Measurements from ENCODE around the gene SLC26A2. TPM values are rescaled to one million over a fixed set of nuclear protein-coding genes. Genes with fewer than 3 reads are reported as not detected.

Gene SLC26A2
- total and polyA plus RNA-seq, 2 of the 8 experiments (the other 6 are each of a cell fraction or from before 2014, with no cell fraction given), result 3.7 to 11.4 TPM

DNA sequence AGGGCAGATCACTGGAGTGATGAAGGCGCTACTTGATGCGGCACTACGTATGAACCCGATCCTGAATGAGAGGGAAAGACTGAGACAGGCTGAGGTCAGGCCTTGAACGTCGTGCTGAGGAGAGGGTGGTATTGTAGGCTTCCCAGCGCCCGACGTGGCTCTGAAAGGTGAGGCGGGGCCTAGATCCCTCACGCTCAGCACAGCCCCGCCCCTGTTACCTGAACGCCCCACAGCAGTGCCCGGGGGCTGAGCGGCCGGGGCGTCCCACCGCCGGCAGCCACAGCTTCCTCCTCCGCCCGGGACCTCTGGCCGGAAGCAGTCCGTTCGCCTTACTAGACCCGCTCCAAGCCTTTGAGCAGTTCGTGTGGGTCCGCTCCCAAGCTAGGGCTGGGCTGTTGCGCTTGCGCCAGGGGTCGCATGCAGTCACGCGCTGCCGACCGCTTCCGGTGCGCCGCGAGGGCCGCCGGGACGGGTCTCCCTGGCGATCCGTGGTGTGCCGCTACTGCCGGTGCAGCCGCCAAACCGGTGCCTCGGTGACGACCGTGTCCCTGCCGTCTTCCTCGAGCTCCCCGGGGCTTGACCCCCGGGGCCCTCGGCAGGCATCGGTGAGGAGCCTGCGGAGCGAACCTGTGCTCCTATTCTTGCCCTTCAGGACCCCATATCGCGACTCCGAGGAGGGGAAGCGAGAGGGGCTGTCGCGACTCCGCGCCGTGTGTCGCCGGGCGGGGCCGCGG, 39.9 kb downstream of the SLC26A2 start, which contains the start of the genes HMGXB3 and TIGD6 (continued):
- TF ChIP-seq CHD2 (IDR thresholded peaks at IDR 0.05; ENCODE audit: low read length) (no peak; the same call in 1 of the 2 replicates), POU5F1 (IDR thresholded peaks at IDR 0.05; ENCODE audit: low read depth, low read length) (no peak), JUND (IDR thresholded peaks at IDR 0.05; ENCODE audit: low read length) (no peak), SIX5 (IDR thresholded peaks at IDR 0.05; ENCODE audit: low read depth, low read length) (no peak), GTF2F1 (IDR thresholded peaks at IDR 0.05; ENCODE audit: borderline replicate concordance, low read depth, low read length) (0 out of 2 replicates have a peak, but pooled peaks have one; percentile 29), SAP30 (IDR thresholded peaks at IDR 0.05; ENCODE audit: insufficient read depth, insufficient replicate concordance, low read length) (peak; percentile 60), HDAC2 (IDR thresholded peaks at IDR 0.05; ENCODE audit: borderline replicate concordance in 1 of 2, low read depth in 2 of 2, low read length in 2 of 2) (no peak)
- TF ChIP-seq, protein P1, sequence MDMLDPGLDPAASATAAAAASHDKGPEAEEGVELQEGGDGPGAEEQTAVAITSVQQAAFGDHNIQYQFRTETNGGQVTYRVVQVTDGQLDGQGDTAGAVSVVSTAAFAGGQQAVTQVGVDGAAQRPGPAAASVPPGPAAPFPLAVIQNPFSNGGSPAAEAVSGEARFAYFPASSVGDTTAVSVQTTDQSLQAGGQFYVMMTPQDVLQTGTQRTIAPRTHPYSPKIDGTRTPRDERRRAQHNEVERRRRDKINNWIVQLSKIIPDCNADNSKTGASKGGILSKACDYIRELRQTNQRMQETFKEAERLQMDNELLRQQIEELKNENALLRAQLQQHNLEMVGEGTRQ (IDR thresholded peaks at IDR 0.05; ENCODE audit: low read length), result peak; percentile 86
- TF ChIP-seq, protein P2, sequence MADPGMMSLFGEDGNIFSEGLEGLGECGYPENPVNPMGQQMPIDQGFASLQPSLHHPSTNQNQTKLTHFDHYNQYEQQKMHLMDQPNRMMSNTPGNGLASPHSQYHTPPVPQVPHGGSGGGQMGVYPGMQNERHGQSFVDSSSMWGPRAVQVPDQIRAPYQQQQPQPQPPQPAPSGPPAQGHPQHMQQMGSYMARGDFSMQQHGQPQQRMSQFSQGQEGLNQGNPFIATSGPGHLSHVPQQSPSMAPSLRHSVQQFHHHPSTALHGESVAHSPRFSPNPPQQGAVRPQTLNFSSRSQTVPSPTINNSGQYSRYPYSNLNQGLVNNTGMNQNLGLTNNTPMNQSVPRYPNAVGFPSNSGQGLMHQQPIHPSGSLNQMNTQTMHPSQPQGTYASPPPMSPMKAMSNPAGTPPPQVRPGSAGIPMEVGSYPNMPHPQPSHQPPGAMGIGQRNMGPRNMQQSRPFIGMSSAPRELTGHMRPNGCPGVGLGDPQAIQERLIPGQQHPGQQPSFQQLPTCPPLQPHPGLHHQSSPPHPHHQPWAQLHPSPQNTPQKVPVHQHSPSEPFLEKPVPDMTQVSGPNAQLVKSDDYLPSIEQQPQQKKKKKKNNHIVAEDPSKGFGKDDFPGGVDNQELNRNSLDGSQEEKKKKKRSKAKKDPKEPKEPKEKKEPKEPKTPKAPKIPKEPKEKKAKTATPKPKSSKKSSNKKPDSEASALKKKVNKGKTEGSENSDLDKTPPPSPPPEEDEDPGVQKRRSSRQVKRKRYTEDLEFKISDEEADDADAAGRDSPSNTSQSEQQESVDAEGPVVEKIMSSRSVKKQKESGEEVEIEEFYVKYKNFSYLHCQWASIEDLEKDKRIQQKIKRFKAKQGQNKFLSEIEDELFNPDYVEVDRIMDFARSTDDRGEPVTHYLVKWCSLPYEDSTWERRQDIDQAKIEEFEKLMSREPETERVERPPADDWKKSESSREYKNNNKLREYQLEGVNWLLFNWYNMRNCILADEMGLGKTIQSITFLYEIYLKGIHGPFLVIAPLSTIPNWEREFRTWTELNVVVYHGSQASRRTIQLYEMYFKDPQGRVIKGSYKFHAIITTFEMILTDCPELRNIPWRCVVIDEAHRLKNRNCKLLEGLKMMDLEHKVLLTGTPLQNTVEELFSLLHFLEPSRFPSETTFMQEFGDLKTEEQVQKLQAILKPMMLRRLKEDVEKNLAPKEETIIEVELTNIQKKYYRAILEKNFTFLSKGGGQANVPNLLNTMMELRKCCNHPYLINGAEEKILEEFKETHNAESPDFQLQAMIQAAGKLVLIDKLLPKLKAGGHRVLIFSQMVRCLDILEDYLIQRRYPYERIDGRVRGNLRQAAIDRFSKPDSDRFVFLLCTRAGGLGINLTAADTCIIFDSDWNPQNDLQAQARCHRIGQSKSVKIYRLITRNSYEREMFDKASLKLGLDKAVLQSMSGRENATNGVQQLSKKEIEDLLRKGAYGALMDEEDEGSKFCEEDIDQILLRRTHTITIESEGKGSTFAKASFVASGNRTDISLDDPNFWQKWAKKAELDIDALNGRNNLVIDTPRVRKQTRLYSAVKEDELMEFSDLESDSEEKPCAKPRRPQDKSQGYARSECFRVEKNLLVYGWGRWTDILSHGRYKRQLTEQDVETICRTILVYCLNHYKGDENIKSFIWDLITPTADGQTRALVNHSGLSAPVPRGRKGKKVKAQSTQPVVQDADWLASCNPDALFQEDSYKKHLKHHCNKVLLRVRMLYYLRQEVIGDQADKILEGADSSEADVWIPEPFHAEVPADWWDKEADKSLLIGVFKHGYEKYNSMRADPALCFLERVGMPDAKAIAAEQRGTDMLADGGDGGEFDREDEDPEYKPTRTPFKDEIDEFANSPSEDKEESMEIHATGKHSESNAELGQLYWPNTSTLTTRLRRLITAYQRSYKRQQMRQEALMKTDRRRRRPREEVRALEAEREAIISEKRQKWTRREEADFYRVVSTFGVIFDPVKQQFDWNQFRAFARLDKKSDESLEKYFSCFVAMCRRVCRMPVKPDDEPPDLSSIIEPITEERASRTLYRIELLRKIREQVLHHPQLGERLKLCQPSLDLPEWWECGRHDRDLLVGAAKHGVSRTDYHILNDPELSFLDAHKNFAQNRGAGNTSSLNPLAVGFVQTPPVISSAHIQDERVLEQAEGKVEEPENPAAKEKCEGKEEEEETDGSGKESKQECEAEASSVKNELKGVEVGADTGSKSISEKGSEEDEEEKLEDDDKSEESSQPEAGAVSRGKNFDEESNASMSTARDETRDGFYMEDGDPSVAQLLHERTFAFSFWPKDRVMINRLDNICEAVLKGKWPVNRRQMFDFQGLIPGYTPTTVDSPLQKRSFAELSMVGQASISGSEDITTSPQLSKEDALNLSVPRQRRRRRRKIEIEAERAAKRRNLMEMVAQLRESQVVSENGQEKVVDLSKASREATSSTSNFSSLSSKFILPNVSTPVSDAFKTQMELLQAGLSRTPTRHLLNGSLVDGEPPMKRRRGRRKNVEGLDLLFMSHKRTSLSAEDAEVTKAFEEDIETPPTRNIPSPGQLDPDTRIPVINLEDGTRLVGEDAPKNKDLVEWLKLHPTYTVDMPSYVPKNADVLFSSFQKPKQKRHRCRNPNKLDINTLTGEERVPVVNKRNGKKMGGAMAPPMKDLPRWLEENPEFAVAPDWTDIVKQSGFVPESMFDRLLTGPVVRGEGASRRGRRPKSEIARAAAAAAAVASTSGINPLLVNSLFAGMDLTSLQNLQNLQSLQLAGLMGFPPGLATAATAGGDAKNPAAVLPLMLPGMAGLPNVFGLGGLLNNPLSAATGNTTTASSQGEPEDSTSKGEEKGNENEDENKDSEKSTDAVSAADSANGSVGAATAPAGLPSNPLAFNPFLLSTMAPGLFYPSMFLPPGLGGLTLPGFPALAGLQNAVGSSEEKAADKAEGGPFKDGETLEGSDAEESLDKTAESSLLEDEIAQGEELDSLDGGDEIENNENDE (IDR thresholded peaks at IDR 0.05; ENCODE audit: insufficient replicate concordance, low read length), result no peak
